ENCODE measurements around the gene PLXNA2. TPM values are rescaled to one million over a fixed set of nuclear protein-coding genes. Genes with fewer than 3 reads are reported as not detected.

PLXNA2 gene
- total and polyA plus RNA-seq, 2 experiments from 2014 or later: 3.7 to 5.4 TPM

GRCh38 chr1:208093046-208093445 lies 151.1 kb downstream of the PLXNA2 start:
- Histone ChIP-seq H4K20me1 (ENCODE audit: insufficient read depth) (no peaks in the 10 kb centered on the region), H3F3A (ENCODE audit: insufficient read depth) (peaks cover 17% of the 10 kb centered on the region; the same call in 1 of the 2 replicates), H3K9me2 (ENCODE audit: insufficient read depth) (no peaks in the 10 kb centered on the region), H3K4me3 (no peak overlapping the region), H3K4me1 (ENCODE audit: insufficient read depth) (peaks cover 10% of the 10 kb centered on the region), H3K27me3 (replicated peaks; ENCODE audit: insufficient read depth) (no peaks in the 10 kb centered on the region), H3K4me2 (ENCODE audit: unreplicated experiment) (no peak overlapping the region), H2AFZ (no peak overlapping the region), H3K9ac (no peak overlapping the region), H3K79me2 (ENCODE audit: insufficient read depth) (no peaks in the 10 kb centered on the region), H3K36me3 (ENCODE audit: low read depth) (peaks cover 4% of the 10 kb centered on the region; the same call in 1 of the 2 replicates), H3K9me3 (ENCODE audit: low read depth) (no peaks in the 10 kb centered on the region), H3K27ac (no peak overlapping the region)
- in situ Hi-C loops (cut with MboI): no loop called here
- WGBS, 2 experiments (ENCODE audit: low coverage in 1 of 2, low lambda C conversion rate in 2 of 2, missing lambda C conversion rate in 2 of 2): 97 to 99% methylated on average over 3 of the region's 3 CpGs
- DNase-seq: no peak
- TF ChIP-seq EZH2phosphoT487 (IDR thresholded peaks at IDR 0.05; ENCODE audit: insufficient read depth, low read depth) (no peak), EZH2 (IDR thresholded peaks at IDR 0.05; ENCODE audit: insufficient read depth, poor library complexity, severe bottlenecking) (no peak)

DNA sequence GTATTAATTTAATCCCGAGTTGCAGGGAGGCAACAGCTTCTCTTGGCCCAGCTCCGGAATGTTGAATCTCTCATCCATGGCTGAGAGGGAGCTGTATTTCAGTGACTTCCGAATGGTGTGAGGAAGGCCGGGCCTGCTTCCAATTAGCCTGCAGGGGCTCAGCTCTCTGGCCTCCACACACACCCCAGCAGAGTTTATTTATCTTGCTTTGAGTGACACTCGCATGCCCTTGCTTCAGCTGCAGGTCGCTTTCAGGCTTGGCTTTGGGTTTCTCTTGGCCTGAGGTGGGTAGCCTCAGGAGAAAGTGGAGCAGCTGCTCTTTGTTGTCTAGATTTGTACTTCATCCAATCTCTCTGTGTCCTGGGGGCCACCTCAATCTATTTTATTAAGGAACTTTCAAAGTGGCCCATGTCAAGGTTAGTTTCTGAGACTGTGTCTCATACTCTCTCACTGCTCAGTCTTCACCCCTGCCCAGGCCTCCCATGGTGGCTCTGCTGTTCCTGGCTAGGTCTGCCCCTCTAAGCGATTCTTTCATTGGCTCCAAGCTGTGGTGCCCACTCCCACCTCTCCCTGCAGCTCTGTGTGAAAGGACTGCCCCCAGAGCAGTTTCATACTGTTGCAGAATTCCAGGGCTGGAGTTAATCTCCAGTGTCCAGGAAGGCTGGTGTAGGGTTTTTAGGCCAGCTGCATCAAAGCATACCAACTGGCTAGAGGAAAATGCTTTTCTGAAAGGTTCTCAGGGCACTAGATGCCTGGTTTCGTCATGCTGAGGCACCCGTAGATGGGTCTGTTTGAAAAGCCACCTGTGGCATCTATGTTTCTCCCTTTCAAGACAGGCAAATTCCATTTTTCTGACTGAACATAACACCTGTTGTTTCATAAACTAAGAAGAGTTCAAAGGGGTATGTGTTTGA lies 153.5 kb downstream of the PLXNA2 start:
- no peaks in the 10 kb centered on the region for H3K27me3 ChIP-seq (replicated peaks; ENCODE audit: insufficient read depth)
- no peaks in the 10 kb centered on the region for H4K20me1 ChIP-seq (ENCODE audit: insufficient read depth)
- 0 out of 2 replicates have a peak overlapping the region, but pooled peaks have one; percentile 8 for H3K9ac ChIP-seq
- peak overlapping the region; percentile 65 for H3K4me2 ChIP-seq (ENCODE audit: unreplicated experiment)
- H3K4me1 ChIP-seq (ENCODE audit: insufficient read depth): peaks cover 23% of the 10 kb centered on the region
- H3F3A ChIP-seq (ENCODE audit: insufficient read depth): peaks cover 17% of the 10 kb centered on the region; the same call in 1 of the 2 replicates
- DNase-seq: peak; percentile 61
- peak overlapping the region; percentile 26 for H3K27ac ChIP-seq
- H3K4me3 ChIP-seq: no peak overlapping the region
- no peaks in the 10 kb centered on the region for H3K9me2 ChIP-seq (ENCODE audit: insufficient read depth)
- H3K36me3 ChIP-seq (ENCODE audit: low read depth): peaks cover 4% of the 10 kb centered on the region; the same call in 1 of the 2 replicates
- peak overlapping the region; percentile 64 for H2AFZ ChIP-seq
- 36% methylated on average over 9 of the region's 9 CpGs for WGBS, 2 experiments (ENCODE audit: low coverage in 1 of 2, low lambda C conversion rate in 2 of 2, missing lambda C conversion rate in 2 of 2)
- no peaks in the 10 kb centered on the region for H3K79me2 ChIP-seq (ENCODE audit: insufficient read depth)
- in situ Hi-C loops (cut with MboI): no loop called here
- TF ChIP-seq EZH2phosphoT487 (IDR thresholded peaks at IDR 0.05; ENCODE audit: insufficient read depth, low read depth): no peak
- TF ChIP-seq EZH2 (IDR thresholded peaks at IDR 0.05; ENCODE audit: insufficient read depth, poor library complexity, severe bottlenecking): no peak
- H3K9me3 ChIP-seq (ENCODE audit: low read depth): no peaks in the 10 kb centered on the region

GRCh38 chr1:208089761-208090370 lies 154.3 kb downstream of the PLXNA2 start:
- TF ChIP-seq EZH2 (IDR thresholded peaks at IDR 0.05; ENCODE audit: insufficient read depth, poor library complexity, severe bottlenecking): no peak
- no peak for TF ChIP-seq EZH2phosphoT487 (IDR thresholded peaks at IDR 0.05; ENCODE audit: insufficient read depth, low read depth)
- H3K27ac ChIP-seq: peak overlapping the region; percentile 26
- H3K9me3 ChIP-seq (ENCODE audit: low read depth): no peaks in the 10 kb centered on the region
- in situ Hi-C loops (cut with MboI): no loop called here
- H3K27me3 ChIP-seq (replicated peaks; ENCODE audit: insufficient read depth): no peaks in the 10 kb centered on the region
- WGBS, 2 experiments (ENCODE audit: low coverage in 1 of 2, low lambda C conversion rate in 2 of 2, missing lambda C conversion rate in 2 of 2): 25 to 36% methylated on average over 6 of the region's 6 CpGs
- peak overlapping the region; percentile 64 for H2AFZ ChIP-seq
- no peak overlapping the region for H3K4me3 ChIP-seq
- peak overlapping the region; percentile 65 for H3K4me2 ChIP-seq (ENCODE audit: unreplicated experiment)
- H3F3A ChIP-seq (ENCODE audit: insufficient read depth): peaks cover 17% of the 10 kb centered on the region; the same call in 1 of the 2 replicates
- 0 out of 2 replicates have a peak overlapping the region, but pooled peaks have one; percentile 8 for H3K9ac ChIP-seq
- H3K9me2 ChIP-seq (ENCODE audit: insufficient read depth): no peaks in the 10 kb centered on the region
- H4K20me1 ChIP-seq (ENCODE audit: insufficient read depth): no peaks in the 10 kb centered on the region
- peak; percentile 45 for DNase-seq
- H3K79me2 ChIP-seq (ENCODE audit: insufficient read depth): no peaks in the 10 kb centered on the region
- no peaks in the 10 kb centered on the region; the same call in 1 of the 2 replicates for H3K36me3 ChIP-seq (ENCODE audit: low read depth)
- peaks cover 23% of the 10 kb centered on the region for H3K4me1 ChIP-seq (ENCODE audit: insufficient read depth)

DNA sequence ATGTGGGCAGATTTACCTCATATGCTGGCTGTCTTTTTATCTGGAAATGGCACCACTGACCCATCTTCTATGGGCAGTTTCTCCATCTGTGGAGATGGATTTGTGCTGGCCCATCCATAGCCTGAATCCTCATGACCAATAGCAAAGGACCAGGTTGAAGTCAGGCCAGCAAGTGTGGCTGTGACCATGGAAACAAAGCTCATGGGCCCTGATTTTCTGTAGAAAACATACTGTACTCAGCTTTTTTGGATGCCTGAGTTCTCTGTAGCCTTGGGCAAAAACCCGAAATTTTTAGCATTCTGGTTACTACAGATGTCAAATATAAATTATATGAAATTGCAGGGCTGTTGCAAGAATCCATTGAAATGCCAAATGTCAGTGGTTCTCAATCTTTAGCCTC lies 155.0 kb downstream of the PLXNA2 start:
- Histone ChIP-seq H3K27ac (no peak overlapping the region), H3K79me2 (ENCODE audit: insufficient read depth) (no peaks in the 10 kb centered on the region), H3K9me3 (ENCODE audit: low read depth) (no peaks in the 10 kb centered on the region), H3K4me3 (no peak overlapping the region), H3K36me3 (ENCODE audit: low read depth) (no peaks in the 10 kb centered on the region; the same call in 1 of the 2 replicates), H3K4me2 (ENCODE audit: unreplicated experiment) (no peak overlapping the region), H3K4me1 (ENCODE audit: insufficient read depth) (peaks cover 23% of the 10 kb centered on the region), H3K9me2 (ENCODE audit: insufficient read depth) (no peaks in the 10 kb centered on the region), H3K9ac (no peak overlapping the region), H3K27me3 (replicated peaks; ENCODE audit: insufficient read depth) (no peaks in the 10 kb centered on the region), H4K20me1 (ENCODE audit: insufficient read depth) (no peaks in the 10 kb centered on the region), H2AFZ (no peak overlapping the region), H3F3A (ENCODE audit: insufficient read depth) (peaks cover 17% of the 10 kb centered on the region; the same call in 1 of the 2 replicates)
- WGBS, 2 experiments (ENCODE audit: low coverage in 1 of 2, low lambda C conversion rate in 2 of 2, missing lambda C conversion rate in 2 of 2): 5 to 46% methylated on average over 1 of the region's 1 CpG
- in situ Hi-C loops (cut with MboI): no loop called here
- TF ChIP-seq EZH2phosphoT487 (IDR thresholded peaks at IDR 0.05; ENCODE audit: insufficient read depth, low read depth) (no peak), EZH2 (IDR thresholded peaks at IDR 0.05; ENCODE audit: insufficient read depth, poor library complexity, severe bottlenecking) (no peak)
- DNase-seq: no peak
